ENCODE results near the gene ABHD16A.
"Not testable (repeated sequence)": the region's sequence is repeated elsewhere in the genome, so short reads cannot be mapped to it uniquely, and the experiment has no call there.

Gene ABHD16A

GRCh38 chr6:31713991-31714684 is 11.0 kb upstream of the ABHD16A start:
- no peak for DNase-seq

- no peak for DNase-seq
These were observed 10.3 kb upstream of the ABHD16A start for GRCh38 chr6:31713465-31713864.

GRCh38 chr6:31712296-31712695 is 9.2 kb upstream of the ABHD16A start:
- DNase-seq = no peak

GRCh38 chr6:31711233-31711632 is 8.1 kb upstream of the ABHD16A start:
- no peak for DNase-seq

- DNase-seq = no peak
These were observed 7.5 kb upstream of the ABHD16A start for GRCh38 chr6:31710523-31711219.

- DNase-seq = not testable (repeated sequence)
These were observed 6.0 kb upstream of the ABHD16A start for GRCh38 chr6:31709157-31709556.

GRCh38 chr6:31708224-31708623 is 5.1 kb upstream of the ABHD16A start:
- DNase-seq = no peak

GRCh38 chr6:31707701-31708100 is 4.6 kb upstream of the ABHD16A start:
- no peak for DNase-seq

- no peak for DNase-seq
These were observed 3.5 kb upstream of the ABHD16A start, which contains the start of gene LY6G6F for GRCh38 chr6:31706599-31706998. LY6G6F (plus strand) TSS chr6:31706866; CDS start chr6:31706907, 41 bp downstream.

GRCh38 chr6:31705931-31706330 is 2.8 kb upstream of the ABHD16A start:
- no peak for DNase-seq

GRCh38 chr6:31702405-31702818 is 712 bp downstream of the ABHD16A start:
- no peak for DNase-seq

GRCh38 chr6:31701666-31702404 is 1.3 kb downstream of the ABHD16A start:
- DNase-seq = peak; percentile 64

GRCh38 chr6:31700740-31701401 is 2.3 kb downstream of the ABHD16A start:
- DNase-seq = no peak

- DNase-seq = no peak
These were observed 5.6 kb downstream of the ABHD16A start for GRCh38 chr6:31697555-31697954.

GRCh38 chr6:31693535-31693934 is 9.6 kb downstream of the ABHD16A start:
- no peak for DNase-seq

- no peak for DNase-seq
These were observed 10.2 kb downstream of the ABHD16A start for GRCh38 chr6:31692886-31693285.

- no peak for DNase-seq
These were observed 10.8 kb downstream of the ABHD16A start for GRCh38 chr6:31692353-31692752.

GRCh38 chr6:31691564-31692108 is 11.5 kb downstream of the ABHD16A start:
- DNase-seq = no peak

- DNase-seq = no peak
These were observed 12.1 kb downstream of the ABHD16A start for GRCh38 chr6:31691078-31691463.

- DNase-seq = no peak
These were observed 12.7 kb downstream of the ABHD16A start for GRCh38 chr6:31690231-31691077.

- no peak for DNase-seq
These were observed 13.6 kb downstream of the ABHD16A start for GRCh38 chr6:31689249-31690110.
